HCT116 (cell line): ENCODE measurements around the gene THOC2. TPM values are rescaled to one million over a fixed set of nuclear protein-coding genes. Genes with fewer than 3 reads are reported as not detected.

Source experiments
- ATAC-seq: fragments of 200-7000 bp; cut with Tn5 transposase; 2 replicates; pipeline ENCODE4 v1.9.1; 2020; ENCODE audit warnings: mild to moderate bottlenecking, moderate library complexity
- BruUV-seq: library from RNA; stranded (reverse); fragments of 400-500 nt; replicated peaks from 2 replicates; lab custom pipeline; 2021; lab: Mats Ljungman, UMichigan
- CTCF ChIA-PET: fragments of 300-600 bp; sonication (Branson Sonifier 250); formaldehyde crosslinking; loops from one replicate; lab custom pipeline; 2021; ENCODE audit warnings: antibody characterized with exemption; lab: Charles Lee
- POLR2A ChIA-PET: fragments of 300-600, 350-600 bp; sonication (Branson Sonifier 250); formaldehyde crosslinking; loops from one replicate; lab custom pipeline; 2021; ENCODE audit warnings: antibody characterized with exemption; lab: Charles Lee
- RAD21 ChIA-PET, 2 experiments: fragments of 300-600 bp; sonication (Branson Sonifier 250); formaldehyde crosslinking; loops; one replicate each; lab custom pipeline; 2023; ENCODE audit warnings: low total read pairs in 2 of 2; ENCODE audit not compliant: uncharacterized antibody in 2 of 2, unreplicated experiment in 2 of 2, low non-redundant PET in 1 of 2; lab: Charles Lee
- DNase-seq: peaks from one replicate; pipeline ENCODE4 v3.0.0-alpha.2; 2010; ENCODE audit warnings: low read depth, low spot score
- H2AFZ ChIP-seq: fragments of 200-600 bp; shearing (Covaris generic), sonication (generic); 2 replicates; pipeline ENCODE4 v1.6.1; 2017; ENCODE audit warnings: low read depth, mixed run types, mixed read lengths, antibody characterized with exemption, low read length; ENCODE audit not compliant: poor library complexity, severe bottlenecking
- H3K27ac ChIP-seq: 2 replicates; pipeline ENCODE4 v1.5.1; 2012; ENCODE audit warnings: low read depth, low read length
- H3K27me3 ChIP-seq: fragments of 200-600 bp; sonication (generic); 2 replicates; pipeline ENCODE4 v1.6.1; 2016; ENCODE audit warnings: mixed run types, low read length, mixed read lengths; ENCODE audit not compliant: insufficient read depth
- H3K36me3 ChIP-seq, 2 experiments: fragments of 200-500 bp in 1 of 2; fragments of 200-600 bp in 1 of 2; sonication (Bioruptor generic) in 1 of 2; sonication (generic) in 1 of 2; 2 replicates each; pipeline versions ENCODE4 v1.5.1 to v1.6.1; 2014 to 2016; ENCODE audit warnings: low read length in 2 of 2, inconsistent platforms in 1 of 2, mixed read lengths in 1 of 2, mixed run types in 1 of 2; ENCODE audit not compliant: insufficient read depth in 2 of 2, control insufficient read depth in 1 of 2
- H3K4me1 ChIP-seq, 2 experiments: fragments of 200-600 bp in 1 of 2; sonication (generic) in 1 of 2; 2 replicates each; pipeline versions ENCODE4 v1.5.1 to v1.6.1; 2012 to 2017; ENCODE audit warnings: low read length in 2 of 2, inconsistent platforms in 1 of 2, mild to moderate bottlenecking in 1 of 2, mixed read lengths in 1 of 2, mixed run types in 1 of 2, moderate library complexity in 1 of 2; ENCODE audit not compliant: insufficient read depth in 2 of 2, control insufficient read depth in 1 of 2
- H3K4me2 ChIP-seq: fragments of 200-600 bp; sonication (generic); 2 replicates; pipeline ENCODE4 v1.6.1; 2017; ENCODE audit warnings: mixed run types, low read length, mixed read lengths
- H3K4me3 ChIP-seq, 2 experiments: fragments of 200-600 bp in 1 of 2; sonication (generic) in 1 of 2; replicated peaks in 1 of 2; 2 replicates each; pipeline ENCODE4 v1.5.1; 2011 to 2016; ENCODE audit warnings: low read length in 2 of 2, control low read depth in 1 of 2, low read depth in 1 of 2, mild to moderate bottlenecking in 1 of 2, mixed read lengths in 1 of 2, mixed run types in 1 of 2
- H3K79me2 ChIP-seq: fragments of 200-600 bp; sonication (generic); 2 replicates; pipeline ENCODE4 v1.6.1; 2017; ENCODE audit warnings: mild to moderate bottlenecking, mixed run types, low read length, moderate library complexity, mixed read lengths; ENCODE audit not compliant: insufficient read depth
- H3K9ac ChIP-seq: fragments of 200-600 bp; sonication (generic); 2 replicates; pipeline ENCODE4 v1.6.1; 2016; ENCODE audit warnings: low read length, mixed read lengths
- H3K9me2 ChIP-seq: fragments of 200-600 bp; sonication (generic), shearing (Covaris generic); 2 replicates; pipeline ENCODE4 v1.6.1; 2017; ENCODE audit warnings: mixed run types, mild to moderate bottlenecking, moderate library complexity; ENCODE audit not compliant: insufficient read depth
- H3K9me3 ChIP-seq, 2 experiments: fragments of 200-500 bp in 1 of 2; fragments of 200-600 bp in 1 of 2; sonication (Bioruptor generic) in 1 of 2; sonication (generic) in 1 of 2; 2 replicates each; pipeline ENCODE4 v1.6.1; 2014 to 2017; ENCODE audit warnings: low read length in 2 of 2, mixed read lengths in 2 of 2, inconsistent platforms in 1 of 2, low read depth in 1 of 2, mild to moderate bottlenecking in 1 of 2, mixed run types in 1 of 2, moderate library complexity in 1 of 2; ENCODE audit not compliant: control insufficient read depth in 1 of 2, insufficient read depth in 1 of 2
- H4K20me1 ChIP-seq: fragments of 200-600 bp; sonication (generic), shearing (Covaris generic); 2 replicates; pipeline ENCODE4 v1.6.1; 2017; ENCODE audit warnings: mixed run types, mild to moderate bottlenecking, moderate library complexity; ENCODE audit not compliant: insufficient read depth
- CEBPB ChIP-seq: IDR thresholded peaks from 2 replicates; pipeline ENCODE4 v1.6.1; 2012; ENCODE audit warnings: low read depth
- CTCF ChIP-seq, 3 experiments: fragments of 200-600 bp in 1 of 3; sonication (generic) in 1 of 3; IDR thresholded peaks in 2 of 3; conservative IDR thresholded peaks in 1 of 3; 2 replicates each; pipeline ENCODE4 v1.5.1; 2012 to 2017; ENCODE audit warnings: low read depth in 2 of 3, low read length in 2 of 3, antibody characterized with exemption in 1 of 3, borderline replicate concordance in 1 of 3, control low read depth in 1 of 3, mild to moderate bottlenecking in 1 of 3, mixed read lengths in 1 of 3, mixed run types in 1 of 3, moderate library complexity in 1 of 3; ENCODE audit not compliant: insufficient read depth in 1 of 3
- EGR1 ChIP-seq: IDR thresholded peaks from 2 replicates; pipeline ENCODE4 v1.6.1; 2012; ENCODE audit warnings: low read depth
- EZH2 ChIP-seq: fragments of 200-600 bp; sonication (generic); IDR thresholded peaks from 2 replicates; pipeline ENCODE4 v1.6.1; 2017; ENCODE audit warnings: antibody characterized with exemption, mixed run types
- FOSL1 ChIP-seq: IDR thresholded peaks from 2 replicates; pipeline ENCODE4 v1.6.1; 2012; ENCODE audit warnings: low read depth
- RAD21 ChIP-seq: IDR thresholded peaks from 2 replicates; pipeline ENCODE4 v1.6.1; 2012; ENCODE audit warnings: low read depth, mild to moderate bottlenecking
- SIN3A ChIP-seq: IDR thresholded peaks from 2 replicates; pipeline ENCODE4 v1.6.1; 2012; ENCODE audit warnings: low read depth
- SP1 ChIP-seq: IDR thresholded peaks from 2 replicates; pipeline ENCODE4 v1.6.1; 2012; ENCODE audit warnings: low read depth
- SRF ChIP-seq: IDR thresholded peaks from 2 replicates; pipeline ENCODE4 v1.6.1; 2012; ENCODE audit warnings: low read depth
- ZFX ChIP-seq: fragments of 450-650 bp; IDR thresholded peaks from 2 replicates; pipeline ENCODE4 v1.6.1; 2017
- intact Hi-C: fragments of 100-400 bp; cut with micrococcal nuclease; formaldehyde crosslinking; loops from 2 replicates; pipeline ENCODE4 v1.10.0; 2022
- total RNA-seq: library from RNA; stranded (reverse); gene quantifications from one replicate; pipeline ENCODE4 v1.2.1, GENCODE V29; 2021; ENCODE audit not compliant: unreplicated experiment
- TF ChIP-seq, protein P1 (sequence below): IDR thresholded peaks from 2 replicates; pipeline ENCODE4 v1.6.1; 2012
- TF ChIP-seq, protein P2 (sequence below): IDR thresholded peaks from 2 replicates; pipeline ENCODE4 v1.6.1; 2011; ENCODE audit warnings: mild to moderate bottlenecking, low read length, moderate library complexity; ENCODE audit not compliant: insufficient replicate concordance; ENCODE audit errors: extremely low read depth

The THOC2 gene
- total RNA-seq, 1 experiment from 2014 or later = 85.3 TPM

- H2AFZ ChIP-seq = no peak overlapping the region
- H3K79me2 ChIP-seq = peaks cover 18% of the 10 kb centered on the region
- no peaks in the 10 kb centered on the region for H3K9me3 ChIP-seq
- no peak for ATAC-seq
- POLR2A ChIA-PET = no interaction called here
- H4K20me1 ChIP-seq = no peaks in the 10 kb centered on the region; the same call in 1 of the 2 replicates
- H3K4me3 ChIP-seq = no peak overlapping the region
- no peak for DNase-seq
- no peaks in the 10 kb centered on the region for H3K4me1 ChIP-seq
- no peak overlapping the region for H3K9ac ChIP-seq
- intact Hi-C loops = no loop called here
- no peaks in the 10 kb centered on the region; a peak in 2 of 4 replicates for H3K36me3 ChIP-seq
- RAD21 ChIA-PET = no interaction called here
- no peak overlapping the region for H3K27ac ChIP-seq
- no peaks in the 10 kb centered on the region for H3K9me2 ChIP-seq
- no peak overlapping the region for H3K4me2 ChIP-seq
- no TSS peak for BruUV-seq
- TF ChIP-seq SRF = no peak
- no peak for TF ChIP-seq ZFX
- no peak for TF ChIP-seq FOSL1
- no peak for TF ChIP-seq SIN3A
- TF ChIP-seq SP1 = no peak
- TF ChIP-seq RAD21 = no peak
- TF ChIP-seq CTCF (IDR thresholded peaks at IDR 0.05 in 2 of 3, conservative IDR thresholded peaks at IDR 0.05 in 1 of 3; ENCODE audit: borderline replicate concordance in 1 of 3, insufficient read depth in 1 of 3, low read depth in 2 of 3, low read length in 2 of 3) = no peak
- TF ChIP-seq, protein P1, sequence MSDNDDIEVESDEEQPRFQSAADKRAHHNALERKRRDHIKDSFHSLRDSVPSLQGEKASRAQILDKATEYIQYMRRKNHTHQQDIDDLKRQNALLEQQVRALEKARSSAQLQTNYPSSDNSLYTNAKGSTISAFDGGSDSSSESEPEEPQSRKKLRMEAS = no peak
- TF ChIP-seq, protein P2, sequence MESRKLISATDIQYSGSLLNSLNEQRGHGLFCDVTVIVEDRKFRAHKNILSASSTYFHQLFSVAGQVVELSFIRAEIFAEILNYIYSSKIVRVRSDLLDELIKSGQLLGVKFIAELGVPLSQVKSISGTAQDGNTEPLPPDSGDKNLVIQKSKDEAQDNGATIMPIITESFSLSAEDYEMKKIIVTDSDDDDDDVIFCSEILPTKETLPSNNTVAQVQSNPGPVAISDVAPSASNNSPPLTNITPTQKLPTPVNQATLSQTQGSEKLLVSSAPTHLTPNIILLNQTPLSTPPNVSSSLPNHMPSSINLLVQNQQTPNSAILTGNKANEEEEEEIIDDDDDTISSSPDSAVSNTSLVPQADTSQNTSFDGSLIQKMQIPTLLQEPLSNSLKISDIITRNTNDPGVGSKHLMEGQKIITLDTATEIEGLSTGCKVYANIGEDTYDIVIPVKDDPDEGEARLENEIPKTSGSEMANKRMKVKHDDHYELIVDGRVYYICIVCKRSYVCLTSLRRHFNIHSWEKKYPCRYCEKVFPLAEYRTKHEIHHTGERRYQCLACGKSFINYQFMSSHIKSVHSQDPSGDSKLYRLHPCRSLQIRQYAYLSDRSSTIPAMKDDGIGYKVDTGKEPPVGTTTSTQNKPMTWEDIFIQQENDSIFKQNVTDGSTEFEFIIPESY = no peak
- no peak for TF ChIP-seq EGR1
- no peak for TF ChIP-seq CEBPB
- no peak for TF ChIP-seq EZH2
- no peaks in the 10 kb centered on the region for H3K27me3 ChIP-seq
- CTCF ChIA-PET = no interaction called here
These were observed 41.1 kb downstream of the THOC2 start for GRCh38 chrX:123691776-123692175.
